GM06990 (cell line): ENCODE measurements around the gene ZNF618.

Experiments
- DNase-seq: peaks from one replicate; pipeline ENCODE4 v3.0.0-alpha.2; 2011; ENCODE audit not compliant: insufficient read length; ENCODE audit errors: extremely low read depth
- H3K27me3 ChIP-seq: replicated peaks from 2 replicates; pipeline ENCODE4 v1.6.0; 2011; ENCODE audit warnings: low read length; ENCODE audit not compliant: control insufficient read depth, insufficient read depth
- H3K36me3 ChIP-seq: 2 replicates; pipeline ENCODE4 v1.5.1; 2011; ENCODE audit warnings: low read length; ENCODE audit not compliant: control insufficient read depth, insufficient read depth
- H3K4me3 ChIP-seq: replicated peaks from 2 replicates; pipeline ENCODE4 v1.5.1; 2011; ENCODE audit warnings: low read depth, mild to moderate bottlenecking, control low read depth, low read length
- CTCF ChIP-seq: IDR thresholded peaks from 2 replicates; pipeline ENCODE4 v1.5.1; 2011; ENCODE audit warnings: low read length, control low read depth, mild to moderate bottlenecking, inconsistent platforms; ENCODE audit not compliant: insufficient read depth, poor library complexity, severe bottlenecking

The ZNF618 gene

GRCh38 chr9:113953531-113953930 lies 77.4 kb downstream of the ZNF618 start:
- Histone ChIP-seq H3K27me3 (no peaks in the 10 kb centered on the region; the same call in 1 of the 2 replicates), H3K4me3 (no peak overlapping the region), H3K36me3 (no peaks in the 10 kb centered on the region)
- no peak for TF ChIP-seq CTCF
- no peak for DNase-seq

- Histone ChIP-seq H3K4me3 (no peak overlapping the region), H3K36me3 (no peaks in the 10 kb centered on the region), H3K27me3 (no peaks in the 10 kb centered on the region)
- no peak for TF ChIP-seq CTCF
- DNase-seq, result no peak
Measured at GRCh38 chr9:113954591-113954990, 78.5 kb downstream of the ZNF618 start.

DNA sequence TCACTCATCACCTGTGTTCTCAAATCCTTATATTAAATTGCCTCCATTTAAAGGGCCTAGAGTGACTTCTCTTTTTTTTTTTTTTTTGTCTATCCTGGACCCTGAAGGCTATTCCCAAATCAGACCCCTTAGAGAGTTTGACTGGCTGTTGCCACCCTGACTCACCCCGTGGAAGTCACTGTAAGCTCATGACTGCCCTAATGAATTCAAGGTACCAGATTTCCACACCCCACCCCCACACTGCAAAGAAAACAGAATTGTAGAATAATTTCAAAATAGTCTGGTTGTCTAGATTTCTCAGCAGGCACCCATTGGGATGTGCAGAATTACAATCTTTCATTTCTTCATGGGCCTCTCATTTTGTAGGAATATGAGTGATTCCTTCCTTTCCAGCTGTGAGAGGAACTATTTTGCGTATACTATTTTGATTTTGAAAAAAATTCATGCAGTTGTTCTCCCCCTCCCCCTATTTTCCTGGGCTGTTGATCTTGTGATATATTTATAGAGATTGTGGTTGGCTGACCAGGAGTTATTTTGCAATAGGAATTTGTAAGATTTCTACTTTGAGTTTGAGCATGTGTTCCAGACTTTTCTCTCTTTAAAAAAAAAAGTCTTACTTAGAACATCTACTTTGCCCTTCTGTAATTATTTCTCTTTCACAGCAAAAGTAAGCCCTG lies 79.1 kb downstream of the ZNF618 start:
- TF ChIP-seq CTCF, result no peak
- no peak overlapping the region for H3K4me3 ChIP-seq
- H3K27me3 ChIP-seq, result no peaks in the 10 kb centered on the region; the same call in 1 of the 2 replicates
- no peaks in the 10 kb centered on the region for H3K36me3 ChIP-seq
- no peak for DNase-seq

DNA sequence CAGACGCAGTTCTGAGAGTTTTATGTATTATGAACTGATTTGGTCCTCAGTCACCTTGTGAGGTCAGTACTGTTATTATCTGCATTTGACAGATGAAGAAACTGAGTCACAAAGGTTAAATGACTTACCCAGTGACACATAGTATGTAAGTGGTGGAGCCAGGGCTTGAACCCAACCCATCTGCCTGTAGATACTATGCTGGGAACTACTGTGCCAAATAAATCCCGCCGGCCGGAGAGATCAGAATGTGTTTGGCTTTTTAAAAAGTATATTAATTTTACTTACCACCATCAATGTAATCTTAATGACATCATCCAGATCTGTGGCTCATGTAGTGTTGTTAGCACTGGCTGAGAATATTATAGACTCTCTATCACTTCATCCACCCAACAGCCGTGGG lies 80.8 kb downstream of the ZNF618 start:
- DNase-seq, result no peak
- H3K4me3 ChIP-seq, result no peak overlapping the region
- H3K36me3 ChIP-seq, result no peaks in the 10 kb centered on the region
- no peaks in the 10 kb centered on the region; the same call in 1 of the 2 replicates for H3K27me3 ChIP-seq
- no peak for TF ChIP-seq CTCF

- TF ChIP-seq CTCF, result no peak
- no peaks in the 10 kb centered on the region for H3K36me3 ChIP-seq
- no peak for DNase-seq
- no peak overlapping the region for H3K4me3 ChIP-seq
- no peaks in the 10 kb centered on the region; the same call in 1 of the 2 replicates for H3K27me3 ChIP-seq
Measured at GRCh38 chr9:113957351-113957750, 81.2 kb downstream of the ZNF618 start.
